Stimulated activated CD4-positive, alpha-beta T cell treated with anti-CD3 and anti-CD28 coated beads, TNF-alpha, amount 100 ng/mL, for 24 hours (primary cell): ENCODE data around the gene QSER1.

Experiments used
- DNase-seq, 3 experiments: peaks; one replicate each; pipeline ENCODE4 v3.0.0-alpha.2; 2020; ENCODE audit warnings: low read depth in 3 of 3

Gene QSER1

GRCh38 chr11:32890843-32891656 lies 1.6 kb upstream of the QSER1 start:
- DNase-seq = no peak

DNA sequence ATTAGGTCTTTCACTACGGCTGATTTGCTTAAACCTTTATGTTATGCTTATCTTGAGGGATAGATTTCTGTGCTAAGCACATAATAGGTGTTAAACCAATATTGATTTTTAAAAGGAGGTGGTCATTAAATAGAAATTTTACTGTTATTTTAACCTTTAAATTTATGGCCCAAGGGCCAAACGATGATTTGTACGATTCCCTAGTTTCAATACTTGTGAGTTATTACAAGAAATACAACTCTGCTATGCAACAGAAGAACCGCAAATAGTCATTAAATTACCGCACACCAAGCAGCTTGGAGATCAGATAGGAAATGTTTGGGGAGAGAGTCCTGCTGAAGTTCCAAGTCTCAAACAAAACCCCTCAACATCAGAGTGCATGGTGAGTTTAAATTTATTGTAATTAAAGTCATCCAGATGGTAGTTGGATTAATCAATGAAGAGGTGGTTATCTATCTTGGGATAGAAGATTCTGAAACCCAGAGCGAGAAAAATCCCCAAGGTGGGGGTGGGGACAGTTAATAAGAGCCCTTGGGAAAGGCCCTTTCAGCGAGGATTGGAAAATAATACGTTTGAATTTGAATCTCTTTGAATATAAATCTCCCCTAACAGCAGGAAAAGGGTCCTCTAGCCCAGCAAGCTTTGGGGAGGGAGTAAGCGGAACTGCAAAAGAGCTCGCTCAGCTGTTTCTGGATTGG lies 805 bp upstream of the QSER1 start:
- peak in 1 of 3 experiments; percentile 12 for DNase-seq

DNA sequence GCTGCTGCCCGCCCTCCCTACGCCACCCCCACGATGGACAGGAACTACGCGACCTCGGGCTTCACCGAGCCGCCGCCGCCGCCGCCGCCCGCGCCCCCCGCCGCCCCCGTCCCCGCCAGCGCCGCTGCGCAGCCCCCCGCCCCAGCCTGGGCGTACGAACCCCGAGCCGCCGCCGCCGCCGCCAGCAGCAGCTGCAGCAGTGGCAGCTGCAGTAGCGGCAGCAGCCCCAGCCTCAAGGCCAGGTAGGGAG lies 407 bp downstream of the QSER1 start:
- no peak for DNase-seq

DNA sequence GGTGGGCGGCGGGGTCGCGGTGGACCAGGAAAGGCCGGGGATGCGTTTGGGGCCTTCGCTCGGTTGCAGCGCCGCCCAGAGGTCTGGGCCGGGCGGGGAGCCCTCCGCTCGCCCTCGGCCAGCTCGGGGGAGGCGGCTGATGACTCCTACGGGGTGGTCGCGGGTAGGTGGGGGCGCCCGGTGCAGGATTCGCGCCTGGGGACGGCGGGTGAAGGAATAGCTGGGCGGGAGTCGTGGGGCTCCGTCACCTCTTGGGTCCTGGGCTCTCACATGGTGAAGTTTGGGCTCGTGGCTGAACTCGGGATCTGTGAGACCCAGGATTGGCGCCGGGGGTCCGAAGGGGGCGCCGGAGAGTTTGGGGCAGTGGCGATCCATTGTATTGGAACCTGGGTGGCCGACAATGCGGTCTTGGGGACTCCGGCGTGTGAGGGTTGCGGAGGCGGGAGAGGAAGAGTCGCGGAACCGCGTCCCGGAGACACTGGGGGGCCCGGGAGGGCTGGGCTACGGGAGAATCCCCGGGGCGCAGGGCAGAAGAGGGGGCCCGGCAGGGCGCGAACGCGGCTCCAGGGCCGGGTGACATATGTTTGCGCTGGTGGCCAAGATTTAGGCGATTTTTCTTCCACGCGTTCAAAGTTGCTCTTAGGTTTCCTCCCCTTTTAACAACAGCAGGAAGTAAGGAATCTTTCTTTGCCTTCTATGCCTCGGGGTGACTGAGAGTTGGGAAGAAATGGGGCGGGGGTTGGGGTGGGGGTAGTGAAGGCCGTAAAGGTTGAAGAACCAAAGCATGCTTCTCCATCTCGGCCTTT lies 935 bp downstream of the QSER1 start:
- peak in 2 of 3 experiments; percentile 6 to 43 for DNase-seq

DNA sequence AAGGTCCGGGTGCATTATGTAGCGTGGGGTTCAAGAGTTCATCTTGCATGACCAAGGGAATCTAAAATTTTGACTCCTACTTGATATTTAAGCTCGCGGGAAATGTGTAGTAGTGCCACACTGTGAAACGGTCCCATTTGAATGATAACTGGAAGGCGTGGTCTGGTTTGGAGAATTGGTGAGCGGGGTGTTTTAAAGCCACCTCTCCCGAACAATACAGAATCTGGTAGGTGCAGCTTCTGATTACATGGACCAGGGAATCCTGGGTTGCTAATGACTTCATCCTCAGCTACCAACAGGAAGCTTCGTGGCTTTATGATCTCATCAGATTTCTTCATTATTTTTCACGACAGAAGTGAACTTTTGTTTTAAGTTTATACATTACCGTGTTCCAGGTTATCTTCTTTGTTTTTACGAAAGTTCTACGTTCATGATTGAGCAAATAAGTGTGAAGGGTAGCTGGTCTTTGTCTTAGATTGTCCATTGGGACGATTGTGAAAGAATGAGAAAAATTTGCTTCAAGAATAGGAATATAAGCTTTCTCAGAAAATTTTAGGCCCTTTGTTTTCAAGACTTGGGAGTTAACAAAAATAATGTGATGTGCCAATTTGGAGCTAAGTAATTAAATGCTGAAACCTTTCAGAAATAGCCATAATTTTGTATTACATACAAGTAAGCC lies 1.7 kb downstream of the QSER1 start:
- peak in 1 of 3 experiments; percentile 9 for DNase-seq

GRCh38 chr11:32894921-32895320 lies 2.3 kb downstream of the QSER1 start:
- no peak for DNase-seq

DNA sequence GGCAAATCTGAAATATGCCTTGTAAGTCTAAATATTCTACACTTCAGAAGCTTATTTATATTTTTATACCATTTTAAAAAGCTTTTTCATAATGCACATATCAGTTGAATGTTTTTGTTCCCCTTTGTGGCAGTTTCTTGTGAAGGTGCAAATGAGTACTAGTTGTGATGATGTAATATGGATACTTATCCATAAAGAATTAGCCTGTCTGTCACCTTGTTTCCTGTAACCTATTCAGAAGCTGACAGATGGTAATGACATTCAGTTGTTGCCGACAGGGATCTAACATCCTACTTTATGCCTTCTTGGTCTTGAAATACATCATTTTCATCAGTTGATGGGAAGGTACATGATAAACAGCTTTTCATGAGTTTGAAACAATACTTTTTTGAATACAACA lies 2.9 kb downstream of the QSER1 start:
- DNase-seq = no peak

DNA sequence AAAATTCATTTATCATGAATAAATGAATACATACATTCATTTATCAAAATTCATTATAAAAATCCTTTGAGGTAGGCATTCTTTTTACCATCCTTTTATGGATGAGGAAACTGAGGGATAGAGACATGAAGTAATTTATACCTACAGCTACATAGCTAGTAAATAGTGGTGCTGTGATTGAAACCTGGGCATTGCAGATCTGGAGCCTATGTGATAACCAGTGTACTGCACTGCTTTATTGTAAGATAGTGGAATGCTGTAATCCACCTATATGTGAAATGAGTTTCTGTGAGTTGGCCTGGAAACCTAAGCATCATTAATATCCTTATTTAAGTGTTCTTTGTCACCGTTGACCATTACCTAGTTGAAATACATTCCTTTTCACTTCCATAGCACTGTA lies 4.5 kb downstream of the QSER1 start:
- DNase-seq = no peak

DNA sequence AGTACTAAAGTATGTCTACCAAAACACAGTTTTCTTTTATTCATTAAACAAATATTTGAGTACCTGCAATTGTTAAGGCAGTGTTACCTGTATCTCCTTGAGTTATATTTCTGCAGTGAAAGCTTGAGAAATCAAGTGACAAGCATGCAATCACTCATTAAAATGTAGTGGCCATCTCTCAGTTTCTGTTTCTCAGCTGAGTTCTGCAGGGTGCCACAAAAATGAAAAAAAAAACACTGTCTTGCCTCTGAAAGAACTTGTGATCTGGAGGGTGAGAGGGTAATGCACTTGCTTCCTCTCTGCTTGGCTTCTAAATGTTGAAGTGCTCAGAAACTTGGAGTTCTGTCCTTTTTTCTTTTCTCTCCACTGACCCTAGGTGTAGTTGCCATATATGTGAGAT lies 6.8 kb downstream of the QSER1 start:
- no peak for DNase-seq

- DNase-seq = no peak
Observed at GRCh38 chr11:32902089-32902665, 9.6 kb downstream of the QSER1 start.

GRCh38 chr11:32905028-32905667 lies 12.5 kb downstream of the QSER1 start:
- DNase-seq = no peak

DNA sequence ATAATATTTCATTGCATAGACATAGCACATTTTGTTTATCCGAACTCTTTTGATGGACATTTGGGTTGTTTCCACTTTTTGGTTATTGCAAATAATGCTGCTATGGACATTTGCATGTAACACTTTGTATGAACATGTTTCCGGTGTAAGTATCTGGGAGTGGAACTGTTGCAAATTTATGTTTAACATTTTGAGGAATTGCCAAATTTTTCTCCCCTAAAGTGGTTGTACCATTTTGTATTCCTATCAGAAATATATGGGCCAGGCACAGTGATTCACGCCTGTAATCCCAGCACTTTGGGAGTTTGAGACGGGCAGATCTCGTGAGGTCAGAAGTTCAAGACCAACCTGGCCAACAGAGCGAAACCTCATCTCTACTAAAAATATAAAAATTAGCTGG lies 16.0 kb downstream of the QSER1 start:
- no peak for DNase-seq

- DNase-seq = no peak
Observed at GRCh38 chr11:32911413-32911812, 18.8 kb downstream of the QSER1 start.

DNA sequence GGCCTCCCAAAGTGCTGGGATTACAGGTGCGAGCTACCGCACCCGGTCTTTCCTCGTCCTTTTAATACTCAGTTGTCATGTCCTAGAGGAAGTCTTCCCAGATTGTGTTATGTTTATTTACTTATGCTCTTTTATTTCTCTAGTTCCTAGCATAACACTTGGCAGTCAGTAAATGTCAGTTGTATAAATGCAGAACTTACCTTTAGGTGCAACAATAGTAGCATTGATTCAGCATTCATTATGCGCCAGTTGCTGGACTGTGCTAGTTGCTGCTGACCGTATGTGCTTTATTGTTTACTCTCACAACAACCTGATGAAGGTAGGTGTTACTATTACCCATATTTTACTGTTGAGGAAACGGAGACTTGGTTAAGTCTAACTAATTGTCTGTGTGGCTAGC lies 20.8 kb downstream of the QSER1 start:
- no peak for DNase-seq

GRCh38 chr11:32916361-32916760 lies 23.8 kb downstream of the QSER1 start:
- DNase-seq = no peak

DNA sequence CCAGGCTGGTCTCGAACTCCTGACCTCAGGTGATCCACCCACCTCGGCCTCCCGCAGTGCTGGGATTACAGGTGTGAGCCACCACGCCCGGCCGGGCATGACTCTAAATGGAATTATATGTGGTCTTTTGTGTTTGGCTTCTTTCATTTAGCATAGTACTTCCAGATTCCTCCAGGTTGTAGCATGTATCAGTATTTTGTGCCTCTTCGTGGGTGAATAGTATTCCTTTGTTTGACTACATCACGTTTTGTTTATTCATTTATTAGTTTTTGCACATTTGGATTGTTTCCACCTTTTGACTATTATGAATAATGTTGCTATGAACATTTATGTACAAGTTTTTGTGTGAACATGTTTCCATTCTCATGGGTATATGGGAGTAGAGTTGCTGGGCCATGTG lies 24.4 kb downstream of the QSER1 start:
- DNase-seq = no peak

GRCh38 chr11:32918427-32918826 lies 25.8 kb downstream of the QSER1 start:
- DNase-seq = no peak

DNA sequence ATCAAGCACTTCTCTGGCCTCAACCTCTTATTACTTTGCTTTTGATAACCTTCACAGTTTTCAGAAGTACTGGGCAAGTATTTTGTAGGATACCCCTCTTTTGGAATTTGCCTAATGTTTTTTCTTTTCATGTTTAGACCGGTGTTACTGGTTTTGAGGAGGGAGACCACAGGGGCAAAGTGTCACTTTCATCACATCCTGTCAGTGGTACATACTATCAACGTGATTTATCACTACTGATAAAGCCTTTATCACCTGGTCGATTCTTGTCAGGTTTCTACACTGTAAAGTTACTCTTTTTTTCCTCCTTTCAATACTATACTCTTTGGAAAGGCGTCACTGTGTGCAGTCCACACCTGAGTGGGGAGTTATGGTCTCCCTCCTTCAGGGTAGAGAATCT lies 26.7 kb downstream of the QSER1 start:
- DNase-seq = no peak

GRCh38 chr11:32920570-32920969 lies 28.0 kb downstream of the QSER1 start:
- no peak for DNase-seq

DNA sequence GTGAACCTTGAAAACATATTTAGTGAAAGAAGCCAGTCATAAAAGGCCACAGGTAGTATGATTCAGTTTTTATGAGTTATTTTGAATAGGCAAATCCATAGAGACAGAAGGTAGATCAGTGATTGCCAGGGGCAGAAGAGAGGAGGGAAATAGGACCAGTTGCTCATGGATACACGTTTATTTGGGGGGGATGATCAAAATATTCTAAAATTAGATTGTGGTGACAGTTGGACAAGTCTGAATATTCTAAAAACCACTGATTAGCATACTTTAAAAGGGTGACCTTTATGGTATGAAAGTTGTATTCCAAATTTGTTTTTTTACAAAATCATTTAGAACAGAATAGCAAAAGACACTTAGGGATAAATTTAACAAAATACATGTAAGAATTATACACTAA lies 28.6 kb downstream of the QSER1 start:
- no peak for DNase-seq

DNA sequence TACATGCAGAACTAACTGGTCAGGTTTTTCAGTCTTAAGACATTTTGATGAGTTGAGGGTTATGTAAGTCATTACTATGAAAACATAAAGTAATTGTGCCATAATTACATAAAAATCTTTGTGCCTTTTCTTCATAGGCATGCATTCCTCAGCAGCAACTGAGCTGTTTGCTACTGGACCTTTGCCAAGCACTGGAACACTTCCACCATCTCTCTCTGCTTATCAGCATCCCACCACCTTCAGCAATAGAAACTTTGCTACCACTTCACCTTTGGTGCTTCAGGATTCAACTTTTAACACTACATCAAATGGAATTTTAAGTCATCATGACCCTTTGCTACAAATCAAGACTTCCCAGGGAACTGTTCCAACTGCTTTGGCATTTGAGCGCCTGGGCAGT lies 39.0 kb downstream of the QSER1 start:
- no peak for DNase-seq
